Measurements from ENCODE around the gene DCAF8L1.

The DCAF8L1 gene

DNA sequence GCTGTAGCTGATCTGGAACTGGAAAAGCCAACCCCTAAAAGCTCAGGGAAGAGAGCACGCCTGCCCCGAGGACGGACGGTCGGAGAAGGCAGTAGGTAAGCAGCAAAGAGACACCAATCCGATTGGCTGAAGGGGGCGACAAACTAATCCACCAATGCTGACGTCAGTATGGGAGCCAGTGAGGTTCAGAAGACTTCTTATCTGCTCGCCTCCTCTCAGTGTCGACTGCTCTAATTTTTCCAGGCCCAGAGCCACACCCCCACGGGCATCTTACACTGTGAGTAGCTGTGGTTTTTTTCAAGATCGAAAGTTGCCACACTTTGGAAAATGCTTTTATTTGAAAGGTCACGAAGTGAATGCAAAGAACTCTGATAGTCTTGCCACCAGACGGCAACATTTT lies at the start of gene DCAF8L1:
Gene DCAF8L1 (minus strand): TSS at position 101 of the 400 bp plus-strand sequence. CDS start 115 bp downstream, outside the sequence.
- no peaks in the 10 kb centered on the region for H3K27me3 ChIP-seq (replicated peaks; ENCODE audit: insufficient read depth, low read length)
- no peak within 1 kb of the TSS for H3K4me3 ChIP-seq (ENCODE audit: low read length)
- H3K9ac ChIP-seq (ENCODE audit: low read length): no peak within 1 kb of the TSS
- no peaks in the 10 kb centered on the region for H3F3A ChIP-seq (ENCODE audit: insufficient read depth, low read length)
- no peaks in the 10 kb centered on the region for H3K36me3 ChIP-seq (replicated peaks; ENCODE audit: insufficient read depth, low read length)
- no peaks in the 10 kb centered on the region for H3K9me2 ChIP-seq (replicated peaks; ENCODE audit: insufficient read depth, low read length)
- H3K4me1 ChIP-seq (ENCODE audit: low read length): no peaks in the 10 kb centered on the region
- DNase-seq: no peak
- TF ChIP-seq EZH2phosphoT487 (IDR thresholded peaks at IDR 0.05; ENCODE audit: low read length) (no peak), EZH2 (optimal IDR thresholded peaks at IDR 0.05; ENCODE audit: low read depth, low read length) (no peak)
- TF ChIP-seq, protein P1, sequence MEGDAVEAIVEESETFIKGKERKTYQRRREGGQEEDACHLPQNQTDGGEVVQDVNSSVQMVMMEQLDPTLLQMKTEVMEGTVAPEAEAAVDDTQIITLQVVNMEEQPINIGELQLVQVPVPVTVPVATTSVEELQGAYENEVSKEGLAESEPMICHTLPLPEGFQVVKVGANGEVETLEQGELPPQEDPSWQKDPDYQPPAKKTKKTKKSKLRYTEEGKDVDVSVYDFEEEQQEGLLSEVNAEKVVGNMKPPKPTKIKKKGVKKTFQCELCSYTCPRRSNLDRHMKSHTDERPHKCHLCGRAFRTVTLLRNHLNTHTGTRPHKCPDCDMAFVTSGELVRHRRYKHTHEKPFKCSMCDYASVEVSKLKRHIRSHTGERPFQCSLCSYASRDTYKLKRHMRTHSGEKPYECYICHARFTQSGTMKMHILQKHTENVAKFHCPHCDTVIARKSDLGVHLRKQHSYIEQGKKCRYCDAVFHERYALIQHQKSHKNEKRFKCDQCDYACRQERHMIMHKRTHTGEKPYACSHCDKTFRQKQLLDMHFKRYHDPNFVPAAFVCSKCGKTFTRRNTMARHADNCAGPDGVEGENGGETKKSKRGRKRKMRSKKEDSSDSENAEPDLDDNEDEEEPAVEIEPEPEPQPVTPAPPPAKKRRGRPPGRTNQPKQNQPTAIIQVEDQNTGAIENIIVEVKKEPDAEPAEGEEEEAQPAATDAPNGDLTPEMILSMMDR (IDR thresholded peaks at IDR 0.05; ENCODE audit: low read length): no peak
- no peak within 1 kb of the TSS for H2AFZ ChIP-seq (ENCODE audit: low read length)
- no peaks in the 10 kb centered on the region for H3K79me2 ChIP-seq (ENCODE audit: low read length)
- no peak within 1 kb of the TSS for H3K4me2 ChIP-seq (ENCODE audit: low read depth, low read length)
- H3K9me3 ChIP-seq (replicated peaks; ENCODE audit: insufficient read depth, low read length): no peaks in the 10 kb centered on the region
- H4K20me1 ChIP-seq (ENCODE audit: insufficient read depth, low read length): no peaks in the 10 kb centered on the region
- H3K27ac ChIP-seq (ENCODE audit: low read length): no peak within 1 kb of the TSS

DNA sequence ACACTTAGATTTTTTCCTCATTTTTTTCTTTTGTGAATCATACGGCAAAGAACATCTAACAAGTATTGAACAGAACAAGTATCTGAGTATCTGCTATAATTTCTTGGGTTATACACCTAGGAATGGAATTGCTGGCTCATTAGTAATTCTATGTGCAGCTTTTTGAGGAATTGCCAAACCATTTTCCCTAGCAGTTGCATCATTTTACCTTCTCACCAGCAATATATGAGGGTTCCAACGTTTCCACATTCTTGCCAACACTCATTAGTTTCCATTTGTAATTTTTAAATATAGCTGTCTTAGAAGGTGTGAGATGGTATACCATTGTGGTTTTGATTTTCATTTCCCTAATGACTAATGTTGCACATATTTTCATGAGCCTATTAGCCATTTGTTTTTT lies 41.1 kb upstream of the DCAF8L1 start:
- Histone ChIP-seq H3K9me2 (replicated peaks; ENCODE audit: insufficient read depth, low read length) (no peaks in the 10 kb centered on the region), H3K79me2 (ENCODE audit: low read length) (no peaks in the 10 kb centered on the region), H3K4me2 (ENCODE audit: low read depth, low read length) (no peak overlapping the region), H3K27ac (ENCODE audit: low read length) (no peak overlapping the region), H3F3A (ENCODE audit: insufficient read depth, low read length) (no peaks in the 10 kb centered on the region), H3K9ac (ENCODE audit: low read length) (no peak overlapping the region), H3K36me3 (replicated peaks; ENCODE audit: insufficient read depth, low read length) (no peaks in the 10 kb centered on the region), H2AFZ (ENCODE audit: low read length) (no peak overlapping the region), H4K20me1 (ENCODE audit: insufficient read depth, low read length) (no peaks in the 10 kb centered on the region), H3K9me3 (replicated peaks; ENCODE audit: insufficient read depth, low read length) (no peaks in the 10 kb centered on the region), H3K4me1 (ENCODE audit: low read length) (no peaks in the 10 kb centered on the region), H3K4me3 (ENCODE audit: low read length) (no peak overlapping the region), H3K27me3 (replicated peaks; ENCODE audit: insufficient read depth, low read length) (no peaks in the 10 kb centered on the region)
- TF ChIP-seq EZH2phosphoT487 (IDR thresholded peaks at IDR 0.05; ENCODE audit: low read length) (no peak), EZH2 (optimal IDR thresholded peaks at IDR 0.05; ENCODE audit: low read depth, low read length) (no peak)
- TF ChIP-seq, protein P1 (IDR thresholded peaks at IDR 0.05; ENCODE audit: low read length): no peak
- no peak for DNase-seq

DNA sequence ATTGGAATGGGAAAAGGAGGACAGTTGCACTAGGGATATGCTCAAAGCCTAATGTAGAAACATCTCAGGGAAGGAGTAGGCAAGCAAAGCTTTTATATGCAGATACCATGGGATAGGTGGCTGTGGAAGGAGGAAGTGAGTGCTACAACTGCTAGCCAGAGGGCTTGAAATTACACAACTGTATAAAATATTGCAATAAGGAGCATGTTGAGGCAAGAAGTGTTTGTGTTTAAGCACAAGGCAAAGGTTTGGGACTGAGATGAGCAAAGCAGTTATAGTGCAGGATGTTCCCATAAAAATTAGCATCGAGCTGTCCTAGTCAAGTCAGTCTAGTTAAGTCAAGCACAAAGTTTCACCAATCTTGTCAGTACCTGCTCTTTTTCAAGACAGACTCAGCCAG lies 35.6 kb upstream of the DCAF8L1 start:
- H4K20me1 ChIP-seq (ENCODE audit: insufficient read depth, low read length): no peaks in the 10 kb centered on the region
- no peak overlapping the region for H3K4me2 ChIP-seq (ENCODE audit: low read depth, low read length)
- no peak overlapping the region for H2AFZ ChIP-seq (ENCODE audit: low read length)
- no peaks in the 10 kb centered on the region for H3K79me2 ChIP-seq (ENCODE audit: low read length)
- no peaks in the 10 kb centered on the region for H3K36me3 ChIP-seq (replicated peaks; ENCODE audit: insufficient read depth, low read length)
- H3K27me3 ChIP-seq (replicated peaks; ENCODE audit: insufficient read depth, low read length): no peaks in the 10 kb centered on the region
- H3K27ac ChIP-seq (ENCODE audit: low read length): no peak overlapping the region
- no peaks in the 10 kb centered on the region for H3F3A ChIP-seq (ENCODE audit: insufficient read depth, low read length)
- no peaks in the 10 kb centered on the region for H3K4me1 ChIP-seq (ENCODE audit: low read length)
- no peaks in the 10 kb centered on the region for H3K9me3 ChIP-seq (replicated peaks; ENCODE audit: insufficient read depth, low read length)
- DNase-seq: no peak
- H3K9ac ChIP-seq (ENCODE audit: low read length): no peak overlapping the region
- TF ChIP-seq, protein P1 (IDR thresholded peaks at IDR 0.05; ENCODE audit: low read length): no peak
- no peak for TF ChIP-seq EZH2phosphoT487 (IDR thresholded peaks at IDR 0.05; ENCODE audit: low read length)
- no peak for TF ChIP-seq EZH2 (optimal IDR thresholded peaks at IDR 0.05; ENCODE audit: low read depth, low read length)
- no peak overlapping the region for H3K4me3 ChIP-seq (ENCODE audit: low read length)
- no peaks in the 10 kb centered on the region for H3K9me2 ChIP-seq (replicated peaks; ENCODE audit: insufficient read depth, low read length)

All from MM.1S (cell line).